Measurements from ENCODE around the gene PID1. TPM values are rescaled to one million over a fixed set of nuclear protein-coding genes. Genes with fewer than 3 reads are reported as not detected.
"Not testable (repeated sequence)": the region's sequence is repeated elsewhere in the genome, so short reads cannot be mapped to it uniquely, and the experiment has no call there.

The PID1 gene
- total and polyA plus RNA-seq, 7 donors, result 19.7 to 83.6 (median 67.3) TPM

DNA sequence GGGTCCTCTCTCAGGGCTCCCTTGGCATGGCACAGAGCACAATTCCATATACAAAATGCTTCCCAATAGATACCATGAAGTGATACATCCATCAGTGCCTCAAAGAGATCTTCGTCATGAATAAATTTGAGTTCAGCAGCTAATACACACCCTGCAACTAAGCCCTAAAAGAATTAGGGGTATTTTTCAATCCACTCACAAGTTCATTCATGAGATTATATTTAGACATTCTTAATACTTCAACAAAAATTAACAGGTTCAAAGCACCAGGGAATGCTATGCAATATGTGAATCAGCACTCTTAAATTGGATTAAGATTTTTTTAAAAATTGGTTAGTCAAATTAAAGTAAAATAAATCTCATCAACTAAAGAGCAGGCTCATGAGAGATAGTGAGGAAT, 79.7 kb downstream of the PID1 start:
- no peak for DNase-seq
- no peaks in the 10 kb centered on the region for H3K9me3 ChIP-seq
- H3K36me3 ChIP-seq, result no peaks in the 10 kb centered on the region
- H3K4me1 ChIP-seq, result no peaks in the 10 kb centered on the region
- WGBS, 2 donors, result 90 to 99% methylated on average over 1 of the region's 1 CpG
- H3K27ac ChIP-seq, result no peak overlapping the region
- TF ChIP-seq CTCF (IDR thresholded peaks at IDR 0.05), result no peak
- no peak for TF ChIP-seq POLR2AphosphoS5 (IDR thresholded peaks at IDR 0.05)
- TF ChIP-seq POLR2A (IDR thresholded peaks at IDR 0.05), result no peak
- no peak for TF ChIP-seq EP300 (IDR thresholded peaks at IDR 0.05)
- intact Hi-C loops (cut with DNase I), result no loop called here
- no peaks in the 10 kb centered on the region for H3K27me3 ChIP-seq
- no peak overlapping the region for H3K4me3 ChIP-seq

DNA sequence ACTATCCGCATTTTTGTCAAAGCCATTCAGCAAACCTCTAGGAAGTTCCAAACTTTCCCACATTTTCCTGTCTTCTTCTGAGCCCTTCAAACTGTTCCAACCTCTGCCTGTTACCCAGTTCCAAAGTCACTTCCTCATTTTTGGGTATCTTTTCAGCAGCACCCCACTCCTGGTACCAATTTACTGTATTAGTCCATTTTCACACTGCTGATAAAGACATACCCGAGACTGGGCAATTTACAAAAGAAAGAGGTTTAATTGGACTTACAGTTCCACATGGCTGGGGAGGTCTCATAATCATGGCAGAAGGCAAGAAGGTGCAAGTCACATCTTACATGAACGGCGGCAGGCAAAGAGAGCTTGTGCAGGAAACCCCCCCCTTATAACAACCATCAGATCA, 84.0 kb downstream of the PID1 start:
- H3K9me3 ChIP-seq; intact Hi-C loops (cut with DNase I); DNase-seq; H3K27ac ChIP-seq; H3K4me3 ChIP-seq; H3K27me3 ChIP-seq; H3K4me1 ChIP-seq; H3K36me3 ChIP-seq: not testable (repeated sequence)
- 70 to 82% methylated on average over 4 of the region's 4 CpGs for WGBS, 2 donors

DNA sequence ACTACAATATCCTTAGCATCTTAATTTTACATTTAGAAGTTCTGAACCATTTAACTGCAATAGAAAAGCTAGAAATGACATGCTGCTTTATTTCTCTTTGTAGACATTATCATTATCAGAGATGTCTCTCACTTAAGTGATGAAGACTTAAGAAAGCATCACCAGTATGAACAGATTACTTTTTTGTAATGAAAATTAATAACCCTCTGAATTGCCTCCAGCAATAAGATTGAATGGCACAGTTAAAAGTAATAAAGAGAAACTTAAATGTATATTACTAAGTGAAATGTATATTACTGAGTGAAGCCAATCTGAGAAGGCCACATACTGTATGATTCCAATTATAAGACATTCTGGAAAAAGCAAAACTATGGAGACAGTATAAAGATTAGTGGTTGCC, 89.4 kb downstream of the PID1 start:
- H3K4me1 ChIP-seq, result no peaks in the 10 kb centered on the region
- H3K27me3 ChIP-seq, result no peaks in the 10 kb centered on the region
- H3K36me3 ChIP-seq, result no peaks in the 10 kb centered on the region
- DNase-seq, result no peak
- no peak overlapping the region for H3K4me3 ChIP-seq
- no peak overlapping the region for H3K27ac ChIP-seq
- TF ChIP-seq POLR2A (IDR thresholded peaks at IDR 0.05) (no peak), CTCF (IDR thresholded peaks at IDR 0.05) (no peak), EP300 (IDR thresholded peaks at IDR 0.05) (no peak), POLR2AphosphoS5 (IDR thresholded peaks at IDR 0.05) (no peak)
- H3K9me3 ChIP-seq, result no peaks in the 10 kb centered on the region
- intact Hi-C loops (cut with DNase I), result no loop called here

DNA sequence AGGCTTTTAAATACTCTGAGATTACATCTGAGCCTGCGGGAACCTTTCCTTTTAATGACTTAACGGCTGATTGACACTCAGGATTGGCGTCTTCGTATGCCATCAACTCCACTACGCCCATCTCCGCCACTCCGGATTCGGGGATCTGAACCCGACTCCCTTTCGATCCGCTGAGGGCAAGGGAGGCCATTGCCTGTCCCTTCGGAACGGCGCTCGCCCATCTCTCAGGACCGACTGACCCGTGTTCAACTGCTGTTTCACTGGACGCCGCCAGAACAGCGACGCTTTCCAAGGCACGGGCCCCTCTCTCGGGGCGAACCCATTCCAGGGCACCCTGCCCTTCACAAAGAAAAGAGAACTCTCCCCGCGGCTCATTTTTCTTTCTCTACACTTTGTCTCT, 90.4 kb downstream of the PID1 start:
- 97% methylated on average over 26 of the region's 26 CpGs for WGBS, 2 donors
- H3K27me3 ChIP-seq, result no peaks in the 10 kb centered on the region
- intact Hi-C loops (cut with DNase I), result no loop called here
- H3K36me3 ChIP-seq, result no peaks in the 10 kb centered on the region
- no peaks in the 10 kb centered on the region for H3K9me3 ChIP-seq
- TF ChIP-seq CTCF (IDR thresholded peaks at IDR 0.05) (no peak), POLR2AphosphoS5 (IDR thresholded peaks at IDR 0.05) (no peak)
- DNase-seq, result no peak
- H3K4me3 ChIP-seq, result no peak overlapping the region
- H3K27ac ChIP-seq, result no peak overlapping the region
- no peaks in the 10 kb centered on the region for H3K4me1 ChIP-seq

DNA sequence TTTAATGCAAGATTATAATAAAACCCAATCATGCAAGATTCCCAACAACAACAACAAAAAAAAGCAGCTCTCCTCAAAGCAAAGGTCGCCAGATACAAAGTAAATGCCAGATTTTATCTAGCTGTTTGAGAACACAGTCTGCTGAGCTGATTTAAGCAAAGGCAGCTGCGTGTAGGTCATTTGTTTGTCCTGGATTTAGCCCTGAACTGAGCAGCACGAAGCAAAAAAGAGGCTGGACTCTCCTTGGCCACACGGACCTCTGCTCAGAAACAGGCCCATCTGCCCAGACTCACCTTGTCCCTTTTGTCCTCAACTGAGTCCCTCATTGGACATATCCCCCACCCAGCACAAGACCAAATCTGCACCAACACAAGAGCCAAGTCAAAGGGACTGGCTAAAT, 91.5 kb downstream of the PID1 start:
- Histone ChIP-seq H3K4me1 (no peaks in the 10 kb centered on the region), H3K27me3 (no peaks in the 10 kb centered on the region), H3K4me3 (no peak overlapping the region), H3K27ac (no peak overlapping the region), H3K36me3 (no peaks in the 10 kb centered on the region), H3K9me3 (no peaks in the 10 kb centered on the region)
- intact Hi-C loops (cut with DNase I), result no loop called here
- WGBS, 2 donors, result 69 to 71% methylated on average over 4 of the region's 4 CpGs
- TF ChIP-seq POLR2A (IDR thresholded peaks at IDR 0.05), result no peak
- TF ChIP-seq CTCF (IDR thresholded peaks at IDR 0.05), result no peak
- no peak for DNase-seq

All from sigmoid colon (tissue), 7 donors.